HG02938 (cell line): ENCODE data around the gene C11orf71.

Experiments
- ATAC-seq: cut with Tn5 transposase; IDR thresholded peaks from one replicate; pipeline ENCODE4 v1.9.1; 2021; ENCODE audit warnings: mild to moderate bottlenecking, moderate library complexity; ENCODE audit not compliant: unreplicated experiment

The C11orf71 gene

DNA sequence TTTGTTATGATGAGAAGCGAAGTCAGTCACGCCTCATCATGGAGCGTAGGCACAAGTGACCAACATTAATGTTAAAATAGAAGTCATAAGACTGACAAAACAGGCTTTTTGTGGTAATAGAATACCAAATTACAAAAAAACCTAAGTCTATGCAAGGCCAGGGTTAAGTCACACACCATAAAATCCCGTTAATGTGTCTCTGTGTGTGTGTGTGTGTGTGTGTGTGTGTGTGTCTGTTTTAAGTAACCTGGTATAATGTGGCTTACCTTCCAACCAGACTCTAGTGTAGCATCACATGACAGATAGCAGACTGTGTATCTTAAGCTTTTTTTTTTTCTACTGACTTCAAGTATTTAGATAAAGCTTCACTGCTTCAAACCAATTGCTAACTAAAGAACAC, 38.0 kb downstream of the C11orf71 start:
- ATAC-seq: no peak

DNA sequence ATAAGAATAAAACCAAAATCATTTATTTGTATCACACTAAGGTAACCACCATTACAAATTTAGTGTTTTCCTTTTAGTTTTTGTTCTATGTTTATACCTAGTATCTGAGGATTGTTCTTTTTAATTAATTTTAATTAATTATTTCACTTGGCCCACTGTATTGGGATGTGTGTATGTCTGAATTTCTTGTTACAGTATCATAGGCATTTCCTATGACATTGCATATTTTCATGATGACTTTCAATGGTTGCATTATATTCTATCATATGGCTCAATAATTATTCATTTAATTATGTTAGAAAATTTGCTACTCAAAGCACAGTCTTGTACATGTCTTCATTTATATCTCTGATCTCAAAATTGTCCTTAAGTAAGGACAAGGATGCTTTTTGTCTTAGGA, 41.0 kb downstream of the C11orf71 start:
- no peak for ATAC-seq

DNA sequence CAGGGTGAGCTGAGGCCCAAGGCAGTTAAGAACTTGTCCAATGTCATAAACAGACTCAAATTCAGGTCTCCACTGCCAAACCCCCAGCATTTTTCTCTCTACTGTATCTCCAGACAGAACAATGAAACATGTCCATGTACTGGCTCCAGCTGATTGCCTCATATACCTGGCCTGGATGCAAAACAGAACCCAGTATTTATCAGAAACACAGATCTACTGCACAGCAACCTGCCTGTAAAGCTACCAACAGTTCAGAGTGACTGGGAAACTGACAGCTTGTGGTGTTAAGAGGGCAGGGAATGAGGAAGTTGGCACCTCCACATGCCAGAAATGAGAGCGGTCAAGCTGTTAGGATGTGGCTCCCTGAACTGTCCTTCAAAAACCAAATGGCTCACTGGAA, 41.6 kb downstream of the C11orf71 start:
- ATAC-seq: no peak

DNA sequence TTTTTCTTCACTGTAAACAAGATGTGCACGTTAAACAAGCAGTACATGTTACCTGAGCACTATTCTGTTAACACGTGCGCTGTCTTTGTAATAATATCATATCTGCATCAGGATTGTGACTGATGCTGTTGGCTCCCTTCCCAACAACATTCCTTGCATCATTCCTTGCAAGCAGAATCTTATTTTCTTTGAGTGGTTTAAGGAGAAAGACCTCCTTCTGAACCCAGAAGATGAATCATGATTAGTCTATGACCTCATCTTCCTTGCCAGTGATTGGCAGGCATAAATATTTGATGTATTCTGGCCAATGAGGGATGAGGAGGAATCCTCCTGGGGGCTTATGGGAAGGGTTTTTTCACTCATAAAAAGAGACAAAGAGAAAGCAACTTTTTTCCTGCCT, 46.2 kb downstream of the C11orf71 start:
- no peak for ATAC-seq

DNA sequence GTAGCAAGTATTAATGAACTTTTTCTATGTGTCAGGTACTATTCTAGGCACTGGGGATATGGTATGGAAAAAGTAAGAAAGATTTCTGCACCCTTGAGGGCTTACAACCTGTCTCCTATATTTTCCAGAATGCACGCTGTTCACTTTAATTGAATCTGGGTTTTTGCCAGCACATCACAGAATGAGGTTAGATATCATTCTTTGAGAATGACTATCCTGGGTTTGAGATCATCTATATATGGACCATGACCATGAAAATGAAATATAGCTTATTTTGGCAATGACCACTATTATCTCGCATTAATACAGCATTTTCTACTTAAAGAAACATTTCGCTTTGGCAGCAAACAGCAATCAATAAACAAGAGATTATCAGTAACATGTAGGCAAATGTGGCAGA, 46.9 kb downstream of the C11orf71 start:
- ATAC-seq: no peak

DNA sequence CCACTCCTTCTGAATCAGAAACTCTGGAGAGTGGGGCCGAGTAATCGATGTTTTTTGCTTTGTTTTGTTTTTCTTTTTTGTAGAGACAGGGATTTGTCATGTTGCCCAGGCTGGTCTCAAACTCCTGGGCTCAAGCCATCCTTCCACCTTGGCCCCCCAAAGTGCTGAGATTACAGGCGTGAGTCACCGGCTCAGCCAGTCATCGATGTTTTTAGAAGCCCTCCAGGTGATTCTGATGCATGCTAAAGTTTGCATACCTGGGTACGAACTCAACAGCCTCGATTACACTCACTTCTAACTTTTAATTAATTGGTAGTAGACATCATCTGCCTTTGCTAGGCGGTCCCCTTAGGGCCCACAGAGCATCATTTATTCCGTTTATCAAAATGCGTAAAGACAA, 50.3 kb downstream of the C11orf71 start:
- ATAC-seq: no peak
